ENCODE measurements around the gene TMX4.

- no peak for TF ChIP-seq CTCF (optimal IDR thresholded peaks at IDR 0.05 in 1 of 3, IDR thresholded peaks at IDR 0.05 in 1 of 3, conservative IDR thresholded peaks at IDR 0.05 in 1 of 3; ENCODE audit: extremely low read depth in 1 of 3, insufficient read depth in 2 of 3, low read length in 3 of 3)
- no peak for TF ChIP-seq EZH2 (IDR thresholded peaks at IDR 0.05; ENCODE audit: low read length)
Measured at GRCh38 chr20:7996898-7997297, 22.7 kb downstream of the TMX4 start.

Measured in keratinocyte (primary cell).